ENCODE data around the gene CTSW.

CTSW gene

DNA sequence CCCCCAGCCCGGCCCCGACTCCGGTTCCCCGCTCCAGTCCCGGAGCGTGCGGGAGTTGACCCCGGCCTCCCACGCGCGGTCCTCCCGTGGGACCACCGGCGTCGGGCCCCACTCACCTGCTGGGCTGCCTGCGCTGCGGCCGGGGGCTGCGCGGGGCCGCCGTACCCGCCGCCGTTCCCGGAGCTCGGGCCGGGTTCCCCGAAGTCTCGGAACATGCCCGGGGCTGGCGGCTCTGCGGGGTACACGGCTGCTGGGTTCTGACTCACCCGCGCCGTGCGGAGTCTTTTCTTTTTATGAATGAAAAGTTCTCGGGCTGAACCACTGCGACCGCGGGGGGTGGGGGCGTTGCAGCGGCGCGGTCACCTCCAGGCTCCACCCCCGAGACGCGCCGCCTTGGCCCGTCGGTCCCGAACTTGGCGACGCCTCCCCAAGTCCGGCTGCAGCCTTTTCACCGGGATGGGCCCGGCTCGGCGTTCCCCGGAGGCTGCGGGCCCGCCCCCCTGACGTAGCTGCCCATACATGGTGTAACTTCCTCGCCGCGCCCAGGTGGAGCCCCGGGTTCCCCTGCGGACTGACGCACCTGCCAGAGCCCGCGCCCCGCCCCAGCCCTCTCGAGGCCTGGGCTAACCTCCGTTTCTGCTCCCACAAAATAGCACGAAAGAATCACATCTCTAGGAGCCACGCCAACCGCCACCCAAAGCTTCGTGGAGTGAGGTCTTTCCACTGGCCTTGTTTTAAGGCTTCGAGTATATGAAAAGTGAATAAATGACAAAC is 20.7 kb downstream of the CTSW start, which contains the start of gene FOSL1 (continued):
- TF ChIP-seq KLF8 (tag by site-specific recombination; IDR thresholded peaks at IDR 0.05): peak; percentile 75; the same call in 1 of the 2 replicates
- TF ChIP-seq, protein P1, sequence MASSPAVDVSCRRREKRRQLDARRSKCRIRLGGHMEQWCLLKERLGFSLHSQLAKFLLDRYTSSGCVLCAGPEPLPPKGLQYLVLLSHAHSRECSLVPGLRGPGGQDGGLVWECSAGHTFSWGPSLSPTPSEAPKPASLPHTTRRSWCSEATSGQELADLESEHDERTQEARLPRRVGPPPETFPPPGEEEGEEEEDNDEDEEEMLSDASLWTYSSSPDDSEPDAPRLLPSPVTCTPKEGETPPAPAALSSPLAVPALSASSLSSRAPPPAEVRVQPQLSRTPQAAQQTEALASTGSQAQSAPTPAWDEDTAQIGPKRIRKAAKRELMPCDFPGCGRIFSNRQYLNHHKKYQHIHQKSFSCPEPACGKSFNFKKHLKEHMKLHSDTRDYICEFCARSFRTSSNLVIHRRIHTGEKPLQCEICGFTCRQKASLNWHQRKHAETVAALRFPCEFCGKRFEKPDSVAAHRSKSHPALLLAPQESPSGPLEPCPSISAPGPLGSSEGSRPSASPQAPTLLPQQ (tag by site-specific recombination; IDR thresholded peaks at IDR 0.05): peak; percentile 91
- peak; percentile 87 for TF ChIP-seq KLF1 (tag by site-specific recombination; IDR thresholded peaks at IDR 0.05)
- TF ChIP-seq ZFP3 (tag by site-specific recombination; IDR thresholded peaks at IDR 0.05; ENCODE audit: low read depth): no peak
- no peak for TF ChIP-seq ZNF433 (tag by site-specific recombination; IDR thresholded peaks at IDR 0.05; ENCODE audit: low read depth)
- TF ChIP-seq ZNF341 (tag by site-specific recombination; IDR thresholded peaks at IDR 0.05; ENCODE audit: low read depth): peak; percentile 26; the same call in 1 of the 2 replicates
- 0 out of 2 replicates have a peak, but pooled peaks have one; percentile 31 for TF ChIP-seq ZNF596 (tag by site-specific recombination; IDR thresholded peaks at IDR 0.05)
- TF ChIP-seq PRDM10 (tag by site-specific recombination; IDR thresholded peaks at IDR 0.05): peak; percentile 97
- peak; percentile 88 for TF ChIP-seq SP2 (tag by site-specific recombination; IDR thresholded peaks at IDR 0.05)
- TF ChIP-seq ZNF37A (tag by site-specific recombination; IDR thresholded peaks at IDR 0.05): 0 out of 2 replicates have a peak, but pooled peaks have one; percentile 8
- TF ChIP-seq EGR2 (tag by site-specific recombination; IDR thresholded peaks at IDR 0.05; ENCODE audit: low read depth): no peak
- peak; percentile 82 for TF ChIP-seq GLIS2 (tag by site-specific recombination; IDR thresholded peaks at IDR 0.05)
- TF ChIP-seq ZNF660 (tag by site-specific recombination; IDR thresholded peaks at IDR 0.05): peak; percentile 84; the same call in 1 of the 2 replicates
- TF ChIP-seq ZBTB7A (tag by site-specific recombination; IDR thresholded peaks at IDR 0.05; ENCODE audit: low read depth): no peak

DNA sequence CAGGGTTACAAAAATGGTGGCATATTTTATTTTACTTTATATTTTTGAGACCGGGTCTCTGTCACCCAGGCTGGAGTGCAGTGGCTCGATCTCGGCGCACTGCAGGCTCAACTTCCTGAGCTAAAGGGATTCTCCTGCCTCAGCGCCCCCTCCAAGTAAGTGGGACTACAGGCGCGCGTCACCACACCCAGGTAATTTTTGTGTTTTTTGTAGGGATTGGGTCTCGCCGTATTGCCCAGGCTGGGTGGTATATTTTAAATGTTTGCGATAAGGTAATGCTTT is 21.2 kb downstream of the CTSW start:
- ChIA-PET POLR2A (interaction anchor here (0.7 to 4.9 kb wide), 5 partner anchors 11 to 43 kb away, joined by 3 to 74 read pairs (median 5); partner anchors contain the start of genes CCDC85B and FIBP), CTCF (interaction anchor here (0.6 to 3.8 kb wide), 6 partner anchors 11 to 302 kb away, joined by 4 to 40 read pairs (median 6); partner anchors contain the start of genes CCDC85B and FIBP)
- TF ChIP-seq GLIS2 (tag by site-specific recombination; IDR thresholded peaks at IDR 0.05): no peak
- Histone ChIP-seq H3K4me1 (ENCODE audit: control insufficient read depth, insufficient read depth, low read length) (no peaks in the 10 kb centered on the region), H3K4me3 (ENCODE audit: low read depth, low read length) (no peak overlapping the region), H3K36me3 (ENCODE audit: control insufficient read depth in 2 of 2, insufficient read depth in 1 of 2, low read length in 2 of 2) (peaks cover 0 to 3% of the 10 kb centered on the region in 2 experiments; a peak in 1 of 3 replicates), H3K9me3 (ENCODE audit: control insufficient read depth, insufficient read depth, low read depth, low read length) (no peaks in the 10 kb centered on the region), H3K27ac (ENCODE audit: extremely low read depth, low read depth, low read length) (no peak overlapping the region)

- ChIA-PET CTCF (interaction anchor here (0.6 to 3.8 kb wide), 4 partner anchors 14 to 133 kb away, joined by 3 to 40 read pairs (median 17); partner anchors contain the start of genes CCDC85B and FIBP), POLR2A (interaction anchor here (0.6 to 2.0 kb wide), 4 partner anchors 12 to 35 kb away, joined by 3 to 7 read pairs (median 3); partner anchors contain the start of gene FIBP)
- Histone ChIP-seq H3K27ac (ENCODE audit: extremely low read depth, low read depth, low read length) (no peak overlapping the region), H3K36me3 (ENCODE audit: control insufficient read depth in 2 of 2, insufficient read depth in 1 of 2, low read length in 2 of 2) (no peaks in the 10 kb centered on the region), H3K4me3 (ENCODE audit: low read depth, low read length) (no peak overlapping the region), H3K4me1 (ENCODE audit: control insufficient read depth, insufficient read depth, low read length) (no peaks in the 10 kb centered on the region), H3K9me3 (ENCODE audit: control insufficient read depth, insufficient read depth, low read depth, low read length) (no peaks in the 10 kb centered on the region)
- no peak for TF ChIP-seq ZBTB7A (tag by site-specific recombination; IDR thresholded peaks at IDR 0.05; ENCODE audit: low read depth)
- TF ChIP-seq ZNF24 (tag by site-specific recombination; IDR thresholded peaks at IDR 0.05): no peak
- no peak for TF ChIP-seq ZNF585B (tag by site-specific recombination; IDR thresholded peaks at IDR 0.05)
- no peak for TF ChIP-seq YY2 (tag by site-specific recombination; IDR thresholded peaks at IDR 0.05)
- peak; percentile 53; the same call in 1 of the 2 replicates for TF ChIP-seq GLIS2 (tag by site-specific recombination; IDR thresholded peaks at IDR 0.05)
- TF ChIP-seq GLIS1 (tag by site-specific recombination; IDR thresholded peaks at IDR 0.05): peak; percentile 96
- peak; percentile 33; the same call in 1 of the 2 replicates for TF ChIP-seq ZNF629 (tag by site-specific recombination; IDR thresholded peaks at IDR 0.05)
- TF ChIP-seq, protein P2, sequence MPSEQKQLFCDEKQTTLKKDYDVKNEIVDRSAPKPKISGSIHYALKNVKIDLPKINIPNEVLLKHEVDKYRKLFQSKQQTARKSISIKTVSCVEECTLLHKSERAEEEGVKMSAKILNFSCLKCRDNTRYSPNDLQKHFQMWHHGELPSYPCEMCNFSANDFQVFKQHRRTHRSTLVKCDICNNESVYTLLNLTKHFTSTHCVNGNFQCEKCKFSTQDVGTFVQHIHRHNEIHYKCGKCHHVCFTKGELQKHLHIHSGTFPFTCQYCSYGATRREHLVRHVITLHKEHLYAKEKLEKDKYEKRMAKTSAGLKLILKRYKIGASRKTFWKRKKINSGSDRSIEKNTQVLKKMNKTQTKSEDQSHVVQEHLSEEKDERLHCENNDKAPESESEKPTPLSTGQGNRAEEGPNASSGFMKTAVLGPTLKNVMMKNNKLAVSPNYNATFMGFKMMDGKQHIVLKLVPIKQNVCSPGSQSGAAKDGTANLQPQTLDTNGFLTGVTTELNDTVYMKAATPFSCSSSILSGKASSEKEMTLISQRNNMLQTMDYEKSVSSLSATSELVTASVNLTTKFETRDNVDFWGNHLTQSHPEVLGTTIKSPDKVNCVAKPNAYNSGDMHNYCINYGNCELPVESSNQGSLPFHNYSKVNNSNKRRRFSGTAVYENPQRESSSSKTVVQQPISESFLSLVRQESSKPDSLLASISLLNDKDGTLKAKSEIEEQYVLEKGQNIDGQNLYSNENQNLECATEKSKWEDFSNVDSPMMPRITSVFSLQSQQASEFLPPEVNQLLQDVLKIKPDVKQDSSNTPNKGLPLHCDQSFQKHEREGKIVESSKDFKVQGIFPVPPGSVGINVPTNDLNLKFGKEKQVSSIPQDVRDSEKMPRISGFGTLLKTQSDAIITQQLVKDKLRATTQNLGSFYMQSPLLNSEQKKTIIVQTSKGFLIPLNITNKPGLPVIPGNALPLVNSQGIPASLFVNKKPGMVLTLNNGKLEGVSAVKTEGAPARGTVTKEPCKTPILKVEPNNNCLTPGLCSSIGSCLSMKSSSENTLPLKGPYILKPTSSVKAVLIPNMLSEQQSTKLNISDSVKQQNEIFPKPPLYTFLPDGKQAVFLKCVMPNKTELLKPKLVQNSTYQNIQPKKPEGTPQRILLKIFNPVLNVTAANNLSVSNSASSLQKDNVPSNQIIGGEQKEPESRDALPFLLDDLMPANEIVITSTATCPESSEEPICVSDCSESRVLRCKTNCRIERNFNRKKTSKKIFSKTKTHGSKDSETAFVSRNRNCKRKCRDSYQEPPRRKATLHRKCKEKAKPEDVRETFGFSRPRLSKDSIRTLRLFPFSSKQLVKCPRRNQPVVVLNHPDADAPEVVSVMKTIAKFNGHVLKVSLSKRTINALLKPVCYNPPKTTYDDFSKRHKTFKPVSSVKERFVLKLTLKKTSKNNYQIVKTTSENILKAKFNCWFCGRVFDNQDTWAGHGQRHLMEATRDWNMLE (tag by site-specific recombination; conservative IDR thresholded peaks at IDR 0.05; ENCODE audit: low read depth): no peak
- TF ChIP-seq ZNF621 (tag by site-specific recombination; IDR thresholded peaks at IDR 0.05): no peak
- peak; percentile 50; the same call in 1 of the 2 replicates for TF ChIP-seq ZIC2 (tag by site-specific recombination; IDR thresholded peaks at IDR 0.05)
These were observed 23.4 kb downstream of the CTSW start for GRCh38 chr11:65903068-65903481.

All from HEK293 (cell line).